Lung (tissue), 12 donors: ENCODE data around the gene ZBTB8A. TPM values are rescaled to one million over a fixed set of nuclear protein-coding genes. Genes with fewer than 3 reads are reported as not detected.

Experiments used
- ATAC-seq: fragments of 200-7000 bp; cut with Tn5 transposase; one replicate; pipeline ENCODE4 v1.9.1; 2020; ENCODE audit warnings: moderate number of reproducible peaks; ENCODE audit not compliant: insufficient read depth, low FRiP score
- DNase-seq, 3 donors: peaks; one replicate each; pipeline ENCODE4 v3.0.0-alpha.2; 2013 to 2017
- H3K27ac ChIP-seq, 2 donors: one replicate each; pipeline ENCODE4 v1.5.1; 2013; ENCODE audit warnings: mild to moderate bottlenecking in 2 of 2, moderate library complexity in 2 of 2, control low read depth in 1 of 2, inconsistent platforms in 1 of 2, low read depth in 1 of 2, low read length in 1 of 2
- H3K27me3 ChIP-seq, 3 donors: one replicate each; pipeline ENCODE4 v1.5.1; 2013; ENCODE audit warnings: low read length in 2 of 3; ENCODE audit not compliant: control insufficient read depth in 3 of 3, insufficient read depth in 3 of 3
- H3K36me3 ChIP-seq, 4 donors: one replicate each; pipeline ENCODE4 v1.5.1; 2013; ENCODE audit warnings: low read length in 4 of 4, mild to moderate bottlenecking in 1 of 4, moderate library complexity in 1 of 4; ENCODE audit not compliant: control insufficient read depth in 4 of 4, insufficient read depth in 4 of 4
- H3K4me1 ChIP-seq, 5 donors: one replicate each; pipeline ENCODE4 v1.5.1; 2013; ENCODE audit warnings: low read length in 5 of 5, mild to moderate bottlenecking in 2 of 5, moderate library complexity in 1 of 5; ENCODE audit not compliant: control insufficient read depth in 5 of 5, insufficient read depth in 5 of 5
- H3K4me3 ChIP-seq: one replicate; pipeline ENCODE4 v1.5.1; 2013; ENCODE audit warnings: mild to moderate bottlenecking, control low read depth, moderate library complexity
- H3K9ac ChIP-seq, 2 donors: one replicate each; pipeline ENCODE4 v1.5.1; 2013; ENCODE audit warnings: low read length in 2 of 2, control low read depth in 1 of 2; ENCODE audit not compliant: insufficient read depth in 1 of 2
- H3K9me3 ChIP-seq, 4 donors: one replicate each; pipeline ENCODE4 v1.5.1; 2013; ENCODE audit warnings: low read length in 3 of 4, mild to moderate bottlenecking in 1 of 4, moderate library complexity in 1 of 4; ENCODE audit not compliant: control insufficient read depth in 4 of 4, insufficient read depth in 3 of 4
- CTCF ChIP-seq: IDR thresholded peaks from 2 replicates; pipeline ENCODE4 v1.5.1; 2012; ENCODE audit warnings: mild to moderate bottlenecking; ENCODE audit errors: control extremely low read depth, extremely low read depth
- WGBS, 2 donors: extraction: QIAGEN DNeasy Blood & Tissue Kit; methylation state at CpG; one replicate each; pipeline ENCODE4 v1.1.7; 2013; 5-methylcytosine and 5-hydroxymethylcytosine counted together
- polyA plus RNA-seq, 2 donors: library from polyadenylated mRNA; stranded (reverse); fragments of 200-250 nt; gene quantifications; one replicate each; pipeline ENCODE4 v1.2.1, GENCODE V29; 2013
- total RNA-seq, 2 donors: library from RNA; depleted of rRNA in 1 of 2; stranded (reverse); fragments of >200 nt in 1 of 2; gene quantifications; one replicate each; pipeline ENCODE4 v1.2.1, GENCODE V29; 2014 to 2021
- donor health status: control.
- donor health status: control.
- donor health status: Bipolar disorder and iron deficiency.
- donor health status: healthy.
- donor health status: DM: yes; HTN: yes; CAD: no.

The ZBTB8A gene
- total and polyA plus RNA-seq, 4 donors: 2.7 to 13.9 (median 5.6) TPM

- H3K9ac ChIP-seq: no peak overlapping the region
- ATAC-seq: no peak
- WGBS, 2 donors: 92 to 94% methylated on average over 4 of the region's 4 CpGs
These were observed 105.2 kb downstream of the ZBTB8A start for GRCh38 chr1:32644426-32644825.

GRCh38 chr1:32647308-32648134 lies 108.3 kb downstream of the ZBTB8A start:
- WGBS, 2 donors: 81 to 92% methylated on average over 6 of the region's 6 CpGs
- no peak for TF ChIP-seq CTCF
- Histone ChIP-seq H3K9me3 (no peaks in the 10 kb centered on the region), H3K4me1 (peaks cover 0 to 12% (median 4%) of the 10 kb centered on the region in 5 donors), H3K4me3 (no peak overlapping the region), H3K27me3 (no peaks in the 10 kb centered on the region), H3K9ac (no peak overlapping the region), H3K36me3 (peaks cover 0 to 5% (median 2%) of the 10 kb centered on the region in 4 donors), H3K27ac (no peak overlapping the region)
- ATAC-seq (no peak), DNase-seq (no peak)

More at GRCh38 chr1:32644426-32644825, 105.2 kb downstream of the ZBTB8A start:
- peaks cover 0 to 4% (median 0%) of the 10 kb centered on the region in 4 donors for H3K36me3 ChIP-seq
- no peaks in the 10 kb centered on the region for H3K9me3 ChIP-seq
- no peaks in the 10 kb centered on the region for H3K27me3 ChIP-seq
- peaks cover 0 to 4% (median 0%) of the 10 kb centered on the region in 5 donors for H3K4me1 ChIP-seq
- H3K4me3 ChIP-seq: no peak overlapping the region
- no peak overlapping the region for H3K27ac ChIP-seq
- no peak for DNase-seq
- TF ChIP-seq CTCF: no peak

- peaks cover 4 to 19% (median 12%) of the 10 kb centered on the region in 4 donors for H3K36me3 ChIP-seq
- H3K4me3 ChIP-seq: peak within 1 kb of the TSS; percentile 59
- peak; percentile 93 to 97 (median 97) for DNase-seq
- ATAC-seq: peak; percentile 90
- H3K9me3 ChIP-seq: no peaks in the 10 kb centered on the region
- H3K27ac ChIP-seq: peak within 1 kb of the TSS; percentile 97 to 98
- no peak for TF ChIP-seq CTCF
- H3K4me1 ChIP-seq: peaks cover 0 to 33% (median 9%) of the 10 kb centered on the region in 5 donors
- H3K9ac ChIP-seq: peak within 1 kb of the TSS; percentile 97 to 98
- WGBS, 2 donors: 0 to 1% methylated on average over 21 of the region's 21 CpGs
- H3K27me3 ChIP-seq: no peaks in the 10 kb centered on the region
These were observed 111.1 kb downstream of the ZBTB8A start, which contains the start of gene ZBTB8OS for GRCh38 chr1:32650248-32650751. Gene ZBTB8OS, minus strand, starts transcription at chr1:32650550. Its CDS starts 21 bp downstream, at chr1:32650529.
